Lung (tissue), 12 donors: ENCODE measurements around the gene CDH4. TPM values are rescaled to one million over a fixed set of nuclear protein-coding genes. Genes with fewer than 3 reads are reported as not detected.

ENCODE experiments used
- ATAC-seq: fragments of 200-7000 bp; cut with Tn5 transposase; one replicate; pipeline ENCODE4 v1.9.1; 2020; ENCODE audit warnings: moderate number of reproducible peaks; ENCODE audit not compliant: insufficient read depth, low FRiP score
- DNase-seq, 3 donors: peaks; one replicate each; pipeline ENCODE4 v3.0.0-alpha.2; 2013 to 2017
- H3K27ac ChIP-seq, 2 donors: one replicate each; pipeline ENCODE4 v1.5.1; 2013; ENCODE audit warnings: mild to moderate bottlenecking in 2 of 2, moderate library complexity in 2 of 2, control low read depth in 1 of 2, inconsistent platforms in 1 of 2, low read depth in 1 of 2, low read length in 1 of 2
- H3K27me3 ChIP-seq, 3 donors: one replicate each; pipeline ENCODE4 v1.5.1; 2013; ENCODE audit warnings: low read length in 2 of 3; ENCODE audit not compliant: control insufficient read depth in 3 of 3, insufficient read depth in 3 of 3
- H3K36me3 ChIP-seq, 4 donors: one replicate each; pipeline ENCODE4 v1.5.1; 2013; ENCODE audit warnings: low read length in 4 of 4, mild to moderate bottlenecking in 1 of 4, moderate library complexity in 1 of 4; ENCODE audit not compliant: control insufficient read depth in 4 of 4, insufficient read depth in 4 of 4
- H3K4me1 ChIP-seq, 5 donors: one replicate each; pipeline ENCODE4 v1.5.1; 2013; ENCODE audit warnings: low read length in 5 of 5, mild to moderate bottlenecking in 2 of 5, moderate library complexity in 1 of 5; ENCODE audit not compliant: control insufficient read depth in 5 of 5, insufficient read depth in 5 of 5
- H3K4me3 ChIP-seq: one replicate; pipeline ENCODE4 v1.5.1; 2013; ENCODE audit warnings: mild to moderate bottlenecking, control low read depth, moderate library complexity
- H3K9ac ChIP-seq, 2 donors: one replicate each; pipeline ENCODE4 v1.5.1; 2013; ENCODE audit warnings: low read length in 2 of 2, control low read depth in 1 of 2; ENCODE audit not compliant: insufficient read depth in 1 of 2
- H3K9me3 ChIP-seq, 4 donors: one replicate each; pipeline ENCODE4 v1.5.1; 2013; ENCODE audit warnings: low read length in 3 of 4, mild to moderate bottlenecking in 1 of 4, moderate library complexity in 1 of 4; ENCODE audit not compliant: control insufficient read depth in 4 of 4, insufficient read depth in 3 of 4
- WGBS, 2 donors: extraction: QIAGEN DNeasy Blood & Tissue Kit; methylation state at CpG; one replicate each; pipeline ENCODE4 v1.1.7; 2013; 5-methylcytosine and 5-hydroxymethylcytosine counted together
- polyA plus RNA-seq, 2 donors: library from polyadenylated mRNA; stranded (reverse); fragments of 200-250 nt; gene quantifications; one replicate each; pipeline ENCODE4 v1.2.1, GENCODE V29; 2013
- total RNA-seq, 2 donors: library from RNA; depleted of rRNA in 1 of 2; stranded (reverse); fragments of >200 nt in 1 of 2; gene quantifications; one replicate each; pipeline ENCODE4 v1.2.1, GENCODE V29; 2014 to 2021
- TF ChIP-seq, protein P1 (sequence below): IDR thresholded peaks from 2 replicates; pipeline ENCODE4 v1.5.1; 2012; ENCODE audit warnings: mild to moderate bottlenecking; ENCODE audit errors: control extremely low read depth, extremely low read depth
- donor health status: control.
- donor health status: control.
- donor health status: Bipolar disorder and iron deficiency.
- donor health status: healthy.
- donor health status: DM: yes; HTN: yes; CAD: no.

CDH4 gene
- total and polyA plus RNA-seq, 4 donors = 0.10 to 2.1 (median 0.34) TPM

DNA sequence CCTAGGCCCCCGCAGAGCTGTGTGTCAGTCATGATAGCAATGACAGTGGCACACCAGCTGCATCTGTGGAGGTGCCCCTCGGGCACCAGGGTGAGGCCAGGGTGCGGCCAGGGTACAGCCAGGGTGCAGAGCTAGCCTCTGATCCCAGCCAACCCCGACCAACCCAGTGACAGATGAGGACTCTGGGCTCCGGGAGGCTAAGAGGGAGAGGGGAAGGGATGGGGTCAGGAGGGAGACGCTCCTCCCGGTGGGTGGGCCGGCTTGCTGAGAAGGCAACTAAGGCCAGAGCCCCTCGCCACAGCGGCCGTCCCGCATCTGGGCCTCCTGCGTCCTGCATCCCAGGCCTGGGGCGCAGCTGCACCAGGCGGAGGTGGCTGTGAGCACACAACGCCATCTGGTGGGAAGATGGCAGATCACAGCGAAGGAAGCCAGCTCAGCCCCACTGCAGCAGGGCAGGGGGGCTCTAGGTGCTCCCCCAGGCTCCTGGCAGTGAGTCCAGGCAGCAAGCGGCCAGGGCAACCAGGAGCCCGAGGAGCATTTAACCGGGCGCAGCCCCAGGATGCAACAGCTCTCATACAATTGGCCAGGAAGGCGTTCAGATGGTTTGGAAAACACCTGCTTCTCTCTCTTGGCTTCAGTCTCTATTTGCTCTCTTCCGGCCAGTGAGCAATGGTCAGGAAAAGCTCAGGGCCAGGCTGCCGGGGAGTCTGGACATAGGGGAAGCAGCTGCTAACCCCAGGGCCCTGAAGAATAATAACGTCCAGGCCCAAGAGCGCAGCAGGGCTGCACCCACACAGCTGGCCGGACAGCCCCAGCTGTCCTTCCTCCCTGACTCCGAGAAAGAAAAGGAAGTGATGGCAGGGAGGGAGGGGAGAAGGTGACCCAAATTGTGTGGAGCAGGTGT, 644.2 kb downstream of the CDH4 start:
- H3K36me3 ChIP-seq = no peaks in the 10 kb centered on the region
- 27 to 44% methylated on average over 28 of the region's 28 CpGs for WGBS, 2 donors
- no peak for ATAC-seq
- H3K27me3 ChIP-seq = peaks cover 0 to 10% (median 0%) of the 10 kb centered on the region in 3 donors
- no peak overlapping the region for H3K9ac ChIP-seq
- H3K4me3 ChIP-seq = no peak overlapping the region
- no peak overlapping the region for H3K27ac ChIP-seq
- TF ChIP-seq, protein P1, sequence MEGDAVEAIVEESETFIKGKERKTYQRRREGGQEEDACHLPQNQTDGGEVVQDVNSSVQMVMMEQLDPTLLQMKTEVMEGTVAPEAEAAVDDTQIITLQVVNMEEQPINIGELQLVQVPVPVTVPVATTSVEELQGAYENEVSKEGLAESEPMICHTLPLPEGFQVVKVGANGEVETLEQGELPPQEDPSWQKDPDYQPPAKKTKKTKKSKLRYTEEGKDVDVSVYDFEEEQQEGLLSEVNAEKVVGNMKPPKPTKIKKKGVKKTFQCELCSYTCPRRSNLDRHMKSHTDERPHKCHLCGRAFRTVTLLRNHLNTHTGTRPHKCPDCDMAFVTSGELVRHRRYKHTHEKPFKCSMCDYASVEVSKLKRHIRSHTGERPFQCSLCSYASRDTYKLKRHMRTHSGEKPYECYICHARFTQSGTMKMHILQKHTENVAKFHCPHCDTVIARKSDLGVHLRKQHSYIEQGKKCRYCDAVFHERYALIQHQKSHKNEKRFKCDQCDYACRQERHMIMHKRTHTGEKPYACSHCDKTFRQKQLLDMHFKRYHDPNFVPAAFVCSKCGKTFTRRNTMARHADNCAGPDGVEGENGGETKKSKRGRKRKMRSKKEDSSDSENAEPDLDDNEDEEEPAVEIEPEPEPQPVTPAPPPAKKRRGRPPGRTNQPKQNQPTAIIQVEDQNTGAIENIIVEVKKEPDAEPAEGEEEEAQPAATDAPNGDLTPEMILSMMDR = peak; percentile 27
- peaks cover 0 to 9% (median 0%) of the 10 kb centered on the region in 5 donors for H3K4me1 ChIP-seq
- H3K9me3 ChIP-seq = peaks cover 0 to 5% (median 2%) of the 10 kb centered on the region in 4 donors
- peak; percentile 50 to 60 (median 51) for DNase-seq

DNA sequence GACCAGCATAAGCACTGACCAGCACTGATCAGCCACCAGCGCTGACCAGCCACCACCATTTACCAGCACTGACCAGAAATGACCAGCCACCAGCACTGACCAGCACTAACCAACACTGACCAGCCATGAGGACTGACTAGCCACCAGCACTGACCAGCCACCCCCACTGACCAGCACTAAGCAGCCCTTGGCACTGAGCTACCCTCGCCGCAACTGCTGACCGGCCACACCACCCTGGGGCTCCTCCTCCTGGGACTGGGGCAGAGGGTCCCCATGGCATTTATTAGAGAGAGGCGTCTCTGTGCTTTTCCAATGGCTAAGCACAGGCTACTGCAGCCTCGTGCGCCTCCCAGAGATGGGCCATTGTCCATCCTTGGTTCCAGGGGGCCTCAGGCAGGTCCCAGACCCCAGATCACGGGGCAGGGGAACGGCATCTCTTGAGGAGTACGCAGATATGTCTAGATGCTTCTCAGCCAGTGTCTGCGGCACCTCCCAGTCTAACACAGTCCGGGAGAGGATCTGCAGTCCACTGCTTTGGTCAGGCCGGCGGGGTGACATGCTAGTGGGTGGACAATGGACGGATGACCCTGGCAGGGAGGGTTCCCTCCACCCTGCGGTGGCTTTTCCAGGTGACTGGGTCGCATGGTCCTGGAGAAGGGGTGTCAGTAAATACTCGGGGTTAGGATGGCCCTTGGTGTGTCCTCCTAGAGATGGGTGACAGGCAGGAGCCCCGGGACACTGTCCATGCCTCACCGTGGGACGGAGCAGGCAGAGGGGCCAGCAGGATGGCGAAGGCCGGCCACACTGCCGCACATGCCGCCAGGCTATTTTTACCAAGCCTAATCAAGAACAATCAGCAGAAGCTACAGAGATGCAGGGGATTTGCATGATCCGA, 645.6 kb downstream of the CDH4 start:
- TF ChIP-seq, protein P1 = no peak
- ATAC-seq = no peak
- H3K4me1 ChIP-seq = peaks cover 0 to 9% (median 0%) of the 10 kb centered on the region in 5 donors
- DNase-seq = no peak
- no peaks in the 10 kb centered on the region for H3K36me3 ChIP-seq
- 85 to 93% methylated on average over 26 of the region's 26 CpGs for WGBS, 2 donors
- no peak overlapping the region for H3K4me3 ChIP-seq
- H3K9ac ChIP-seq = no peak overlapping the region
- H3K27ac ChIP-seq = no peak overlapping the region
- H3K27me3 ChIP-seq = peaks cover 0 to 14% (median 0%) of the 10 kb centered on the region in 3 donors
- H3K9me3 ChIP-seq = no peaks in the 10 kb centered on the region

DNA sequence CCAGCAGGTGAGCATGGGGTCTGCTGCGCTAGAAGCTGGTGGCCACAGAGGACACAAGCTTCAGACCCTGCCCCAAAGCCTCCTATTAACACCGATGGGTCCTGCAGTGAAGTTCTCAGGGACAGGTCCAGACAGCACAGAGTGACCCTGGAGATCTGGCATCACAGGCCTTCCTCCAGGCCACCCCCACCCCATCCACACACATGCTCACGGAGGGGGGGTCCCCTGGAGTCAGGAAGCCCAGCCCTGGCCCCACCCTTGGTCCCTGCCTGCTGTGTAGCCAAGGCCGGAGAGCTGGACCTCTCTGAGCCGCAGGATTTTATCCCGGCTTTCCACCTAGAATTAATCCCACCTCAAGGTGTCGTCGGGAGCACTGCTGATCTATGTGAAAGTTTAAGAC, 646.3 kb downstream of the CDH4 start:
- DNase-seq (no peak), ATAC-seq (no peak)
- 77 to 90% methylated on average over 8 of the region's 8 CpGs for WGBS, 2 donors
- no peak overlapping the region for H3K4me3 ChIP-seq
- no peak overlapping the region for H3K9ac ChIP-seq
- TF ChIP-seq, protein P1 = no peak
- peaks cover 0 to 16% (median 0%) of the 10 kb centered on the region in 3 donors for H3K27me3 ChIP-seq
- no peak overlapping the region for H3K27ac ChIP-seq
- no peaks in the 10 kb centered on the region for H3K36me3 ChIP-seq
- no peaks in the 10 kb centered on the region for H3K9me3 ChIP-seq
- peaks cover 0 to 9% (median 0%) of the 10 kb centered on the region in 5 donors for H3K4me1 ChIP-seq
